ENCODE data around the gene NDUFA1.
"Not testable (repeated sequence)": the region's sequence is repeated elsewhere in the genome, so short reads cannot be mapped to it uniquely, and the experiment has no call there.

Gene NDUFA1

DNA sequence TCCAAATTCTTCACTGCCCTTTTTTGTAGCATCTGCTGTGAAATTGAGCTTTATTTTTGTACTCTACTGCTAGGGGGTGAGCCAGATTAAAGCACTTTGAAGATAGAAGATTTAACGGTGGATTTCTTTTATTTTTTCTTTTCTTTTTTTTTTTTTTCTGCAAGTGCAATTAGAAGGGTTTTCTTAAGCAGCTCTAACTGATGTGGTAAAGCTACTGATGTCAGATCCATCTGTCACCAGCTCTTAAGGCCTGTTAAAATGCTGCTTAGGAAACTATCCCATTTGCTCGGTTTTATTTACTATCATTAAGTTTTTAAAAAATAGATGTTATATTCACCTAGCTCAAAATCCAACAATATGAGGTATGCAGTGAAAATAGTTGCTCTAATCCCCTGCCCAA, 7.1 kb downstream of the NDUFA1 start:
- no peak for TF ChIP-seq ELF4 (IDR thresholded peaks at IDR 0.05)
- TF ChIP-seq CTBP1 (IDR thresholded peaks at IDR 0.05; ENCODE audit: borderline replicate concordance) = no peak
- TF ChIP-seq ZNF384 (IDR thresholded peaks at IDR 0.05) = no peak
- TF ChIP-seq, protein P1, sequence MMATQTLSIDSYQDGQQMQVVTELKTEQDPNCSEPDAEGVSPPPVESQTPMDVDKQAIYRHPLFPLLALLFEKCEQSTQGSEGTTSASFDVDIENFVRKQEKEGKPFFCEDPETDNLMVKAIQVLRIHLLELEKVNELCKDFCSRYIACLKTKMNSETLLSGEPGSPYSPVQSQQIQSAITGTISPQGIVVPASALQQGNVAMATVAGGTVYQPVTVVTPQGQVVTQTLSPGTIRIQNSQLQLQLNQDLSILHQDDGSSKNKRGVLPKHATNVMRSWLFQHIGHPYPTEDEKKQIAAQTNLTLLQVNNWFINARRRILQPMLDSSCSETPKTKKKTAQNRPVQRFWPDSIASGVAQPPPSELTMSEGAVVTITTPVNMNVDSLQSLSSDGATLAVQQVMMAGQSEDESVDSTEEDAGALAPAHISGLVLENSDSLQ (IDR thresholded peaks at IDR 0.05) = no peak
- no peak for TF ChIP-seq SUZ12 (IDR thresholded peaks at IDR 0.05)
- TF ChIP-seq TARDBP (IDR thresholded peaks at IDR 0.05) = no peak
- no peak for DNase-seq (ENCODE audit: extremely low spot score)
- ChIA-PET POLR2A (interaction anchor here (1.2 to 1.4 kb wide), 3 partner anchors 9 to 87 kb away, joined by 3 read pairs; partner anchors contain the start of gene RPL39), CTCF (interaction anchor here (0.7 to 1.8 kb wide), 2 partner anchors 9 to 599 kb away, joined by 3 to 10 read pairs; no protein-coding TSS in a partner anchor)

DNA sequence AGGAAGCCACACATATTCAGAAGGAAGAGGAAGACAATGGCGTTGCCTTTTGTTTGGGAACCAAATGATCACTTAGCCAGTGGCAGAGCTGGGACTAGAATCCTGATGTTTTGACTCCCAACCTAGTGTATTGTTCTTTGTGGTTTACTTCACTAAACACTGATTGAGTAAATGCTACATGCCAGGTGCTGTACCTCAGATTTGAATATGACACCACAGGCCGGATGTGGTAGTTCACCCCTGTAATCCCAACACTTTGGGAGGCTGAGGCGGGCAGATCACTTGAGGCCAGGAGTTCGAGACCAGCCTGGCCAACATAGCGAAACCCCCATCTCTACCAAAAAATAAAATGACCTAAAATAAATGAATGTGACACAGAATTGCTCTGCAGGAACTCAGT, 8.4 kb downstream of the NDUFA1 start:
- POLR2A ChIA-PET = interaction anchor here (0.9 to 1.4 kb wide), 3 partner anchors 9 to 89 kb away, joined by 3 to 6 read pairs (median 4); partner anchors contain the start of genes NDUFA1, RNF113A and RPL39
- no peak for DNase-seq (ENCODE audit: extremely low spot score)
- TF ChIP-seq L3MBTL2 (conservative IDR thresholded peaks at IDR 0.05) (0 out of 2 replicates have a peak, but pooled peaks have one; percentile 7), TARDBP (IDR thresholded peaks at IDR 0.05) (no peak)
- CTCF ChIA-PET = interaction anchor here (0.6 kb wide), 1 partner anchor 62 kb away, joined by 3 read pairs; no protein-coding TSS in a partner anchor

DNA sequence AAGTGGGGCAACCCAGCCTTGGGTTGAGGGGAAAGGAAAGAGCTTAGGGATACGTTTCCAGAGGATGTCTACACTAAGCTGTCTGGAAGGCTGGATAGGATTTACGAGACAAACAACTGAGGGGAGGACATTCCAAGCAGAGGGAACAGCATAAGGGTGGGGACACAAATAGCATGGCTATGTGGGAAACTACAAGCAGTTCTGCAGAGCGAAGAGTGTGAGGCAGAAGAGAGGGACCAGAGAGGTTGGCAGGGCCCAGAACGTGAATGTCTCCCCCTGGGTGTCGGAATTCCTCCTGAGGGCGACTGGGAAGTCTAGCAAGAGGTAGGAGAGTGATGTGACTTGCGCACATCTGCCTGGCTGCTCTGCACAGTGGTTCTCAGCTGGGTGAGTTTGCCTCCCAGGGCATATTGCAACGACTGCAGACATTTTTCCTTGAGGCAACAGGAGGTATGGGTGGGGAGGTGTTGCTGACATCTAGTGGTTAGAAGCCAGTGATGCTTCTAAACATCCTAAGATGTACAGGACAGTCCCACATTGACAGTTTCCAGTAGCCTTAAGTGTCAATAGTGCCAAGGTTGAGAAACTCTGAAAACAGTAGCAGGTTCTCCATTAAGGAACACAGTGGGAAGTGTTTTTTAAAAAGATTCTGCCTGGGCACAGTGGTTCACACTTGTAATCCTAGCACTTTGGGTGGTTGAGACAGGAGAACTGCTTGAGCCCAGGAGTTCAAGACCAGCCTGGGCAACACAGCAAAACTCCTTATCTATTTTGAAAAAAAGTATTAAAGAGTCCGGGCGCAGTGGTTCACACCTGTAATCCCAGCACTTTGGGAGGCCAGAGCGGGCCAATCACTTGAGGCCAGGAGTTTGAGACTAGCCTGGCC, 9.2 kb downstream of the NDUFA1 start:
- CTCF ChIA-PET = interaction anchor here (0.6 to 0.8 kb wide), 2 partner anchors 43 to 63 kb away, joined by 3 read pairs; no protein-coding TSS in a partner anchor
- TF ChIP-seq HDGF (IDR thresholded peaks at IDR 0.05; ENCODE audit: borderline replicate concordance) = peak; percentile 48; the same call in 1 of the 2 replicates
- TF ChIP-seq, protein P1 (IDR thresholded peaks at IDR 0.05) = no peak; the same call in 1 of the 2 replicates
- POLR2A ChIA-PET = interaction anchor here (0.9 to 1.0 kb wide), 2 partner anchors 10 to 89 kb away, joined by 4 to 6 read pairs; partner anchors contain the start of genes NDUFA1, RNF113A and RPL39
- peak; percentile 80 for DNase-seq (ENCODE audit: extremely low spot score)

DNA sequence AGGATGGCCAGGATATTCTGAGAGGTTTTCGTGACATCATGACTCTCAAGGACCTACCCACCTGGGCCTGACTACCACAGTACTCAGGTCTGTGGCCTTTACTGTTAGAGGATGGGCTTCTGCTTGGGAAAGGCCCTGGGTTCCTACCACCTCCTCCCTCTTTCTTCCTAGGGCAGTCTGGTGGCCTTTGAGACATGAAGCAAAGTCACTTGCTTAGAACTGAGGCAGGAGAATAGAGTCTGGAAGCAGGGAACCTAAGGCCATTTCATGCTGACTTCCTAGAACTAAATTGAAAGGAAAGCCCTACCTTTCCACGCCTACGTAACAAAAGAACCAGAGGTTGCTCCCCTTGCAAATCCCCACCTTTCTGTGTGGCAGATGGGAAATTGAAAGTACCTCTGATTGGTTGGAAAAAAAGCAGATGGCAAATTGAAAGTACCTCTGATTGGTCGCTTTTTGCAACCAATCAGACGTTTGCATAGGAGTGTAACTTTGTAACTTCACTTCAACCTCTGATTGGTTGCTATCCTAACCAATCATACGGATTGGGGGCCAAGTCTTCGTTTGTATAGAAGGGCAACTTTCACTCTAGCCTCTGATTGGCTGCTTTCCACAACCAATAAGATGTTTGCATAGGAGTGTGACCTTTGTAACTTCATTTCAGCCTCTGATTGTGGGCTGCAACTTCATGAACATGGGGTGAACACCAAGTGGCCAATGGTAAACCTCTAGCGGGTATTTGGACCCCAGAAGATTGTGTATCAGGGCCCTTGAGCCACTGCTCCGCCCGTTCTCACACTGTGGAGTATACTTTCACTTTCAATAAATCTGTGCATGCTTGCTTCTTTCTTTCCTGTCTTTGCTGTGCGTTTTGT, 14.2 kb downstream of the NDUFA1 start:
- TF ChIP-seq NFRKB (IDR thresholded peaks at IDR 0.05) (no peak), BHLHE40 (IDR thresholded peaks at IDR 0.05; ENCODE audit: borderline replicate concordance) (no peak), LEF1 (IDR thresholded peaks at IDR 0.05; ENCODE audit: borderline replicate concordance) (no peak), FOXA1 (IDR thresholded peaks at IDR 0.05) (no peak), FOXK2 (IDR thresholded peaks at IDR 0.05) (no peak), SUZ12 (IDR thresholded peaks at IDR 0.05) (no peak), SP1 (IDR thresholded peaks at IDR 0.05) (no peak), ELF4 (IDR thresholded peaks at IDR 0.05) (no peak), TARDBP (IDR thresholded peaks at IDR 0.05) (no peak), FOXM1 (IDR thresholded peaks at IDR 0.05; ENCODE audit: borderline replicate concordance) (no peak), ARNT (IDR thresholded peaks at IDR 0.05) (no peak), HDGF (IDR thresholded peaks at IDR 0.05; ENCODE audit: borderline replicate concordance) (no peak), L3MBTL2 (conservative IDR thresholded peaks at IDR 0.05) (no peak), CTBP1 (IDR thresholded peaks at IDR 0.05; ENCODE audit: borderline replicate concordance) (no peak), ZNF384 (IDR thresholded peaks at IDR 0.05) (no peak)
- TF ChIP-seq, protein P1 (IDR thresholded peaks at IDR 0.05) = no peak
- ChIA-PET CTCF (no interaction called here), POLR2A (no interaction called here)
- DNase-seq (ENCODE audit: extremely low spot score) = no peak

DNA sequence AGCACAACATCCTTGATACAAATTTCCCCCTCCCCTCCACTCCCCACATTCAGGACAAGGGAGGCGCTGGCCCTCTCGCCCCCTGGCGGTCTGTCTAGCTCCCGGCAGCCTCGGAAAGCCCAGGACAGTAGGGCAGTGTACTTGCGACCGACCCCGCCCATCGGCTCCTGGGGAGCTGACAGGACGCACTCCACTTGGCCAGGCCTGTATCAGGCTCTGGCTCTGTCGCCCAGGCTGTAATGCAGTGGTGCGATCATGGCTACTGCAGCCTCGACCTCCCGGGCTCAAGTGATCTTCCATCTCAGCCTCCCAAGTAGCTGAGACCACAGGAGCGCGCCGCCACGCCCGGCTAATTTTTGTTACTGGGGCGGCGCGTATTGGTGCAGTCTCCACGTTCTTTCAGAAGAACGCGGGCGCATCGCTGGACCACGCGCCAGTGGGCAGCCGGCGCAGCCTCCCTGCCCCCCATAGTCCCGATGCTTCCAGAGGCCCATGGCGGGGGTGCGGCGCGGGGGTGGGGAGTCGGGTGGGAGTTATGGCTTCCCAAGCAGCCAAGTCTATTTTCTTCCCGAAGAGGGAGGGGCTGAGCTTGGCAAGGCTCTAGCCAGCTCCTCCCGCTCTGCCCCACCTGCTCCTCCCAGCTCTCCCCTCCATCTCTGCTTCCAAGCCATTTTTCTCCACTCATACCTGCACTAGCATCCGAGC, 16.2 kb downstream of the NDUFA1 start:
- DNase-seq (ENCODE audit: extremely low spot score) = peak; percentile 93
- POLR2A ChIA-PET = interaction anchor here (0.6 to 2.6 kb wide), 11 partner anchors 9 to 127 kb away, joined by 3 to 23 read pairs (median 3); partner anchors contain the start of genes NDUFA1, RNF113A, RPL39 and UPF3B
- CTCF ChIA-PET = interaction anchor here (0.6 to 1.8 kb wide), 6 partner anchors 9 to 56 kb away, joined by 3 to 10 read pairs (median 4); partner anchors contain the start of gene NKAP
- peak; percentile 26; the same call in 1 of the 2 replicates for TF ChIP-seq L3MBTL2 (conservative IDR thresholded peaks at IDR 0.05)
- no peak for TF ChIP-seq NFRKB (IDR thresholded peaks at IDR 0.05)

DNA sequence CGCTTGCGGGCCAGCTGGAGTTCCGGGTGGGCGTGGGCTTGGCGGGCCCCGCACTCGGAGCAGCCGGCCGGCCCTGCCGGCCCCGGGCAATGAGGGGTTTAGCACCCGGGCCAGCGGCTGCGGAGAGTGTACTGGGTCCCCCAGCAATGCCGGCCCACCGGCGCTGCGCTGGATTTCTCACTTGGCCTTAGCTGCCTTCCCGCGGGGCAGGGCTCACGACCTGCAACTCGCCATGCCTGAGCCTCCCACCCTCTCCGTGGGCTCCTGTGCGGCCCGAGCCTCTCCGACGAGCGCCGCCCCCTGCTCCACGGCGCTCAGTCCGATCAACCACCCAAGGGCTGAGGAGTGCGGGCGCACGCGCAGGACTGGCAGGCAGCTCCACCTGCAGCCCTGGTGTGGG, 19.0 kb downstream of the NDUFA1 start:
- CTCF ChIA-PET; DNase-seq (ENCODE audit: extremely low spot score): not testable (repeated sequence)
- POLR2A ChIA-PET = interaction anchor here (1.1 kb wide), 1 partner anchor 20 kb away, joined by 3 read pairs; no protein-coding TSS in a partner anchor

DNA sequence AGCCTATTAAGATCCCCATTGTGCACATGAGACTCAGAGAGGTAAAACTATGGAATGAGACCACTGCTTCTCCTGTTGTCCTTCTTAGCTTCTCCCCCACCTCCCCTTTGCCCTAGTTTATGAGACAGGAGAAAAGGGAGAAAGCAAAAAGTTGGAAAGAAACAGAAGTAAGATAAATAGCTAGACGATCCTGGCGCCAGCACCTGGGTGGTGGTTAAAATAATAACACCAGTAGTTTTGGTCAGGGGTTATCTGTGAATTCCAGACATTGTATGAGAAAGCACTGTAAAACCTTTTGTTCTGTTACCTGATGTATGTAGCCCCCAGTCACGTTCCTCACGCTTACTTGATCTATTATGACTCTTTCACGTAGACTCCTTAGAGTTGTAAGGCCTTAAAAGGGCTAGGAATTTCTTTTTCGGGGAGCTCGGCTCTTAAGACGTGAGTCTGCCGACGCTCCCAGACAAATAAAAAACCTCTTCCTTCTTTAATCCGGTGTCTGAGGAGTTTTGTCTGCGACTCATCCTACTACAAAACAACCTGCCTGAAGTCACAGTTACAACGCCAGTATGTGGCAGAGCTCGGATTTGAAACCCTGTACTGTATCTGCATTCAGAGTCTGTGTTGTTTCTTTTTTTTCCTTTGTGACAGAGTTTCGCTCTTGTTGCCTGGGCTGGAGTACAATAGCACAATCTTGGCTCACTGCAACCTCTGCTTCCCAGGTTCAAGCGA, 20.5 kb downstream of the NDUFA1 start:
- DNase-seq (ENCODE audit: extremely low spot score) = not testable (repeated sequence)
- CTCF ChIA-PET = interaction anchor here (0.6 kb wide), 1 partner anchor 235 kb away, joined by 4 read pairs; no protein-coding TSS in a partner anchor
- POLR2A ChIA-PET = interaction anchor here (1.0 to 1.4 kb wide), 5 partner anchors 22 to 669 kb away, joined by 3 to 5 read pairs (median 4); partner anchors contain the start of genes CUL4B, RPL39 and UPF3B
